Measurements from ENCODE around the gene CHN2. TPM values are rescaled to one million over a fixed set of nuclear protein-coding genes. Genes with fewer than 3 reads are reported as not detected.
"Not testable (repeated sequence)": the region's sequence is repeated elsewhere in the genome, so short reads cannot be mapped to it uniquely, and the experiment has no call there.

Gene CHN2
- total RNA-seq, 1 donor from 2014 or later, result 6.6 TPM

DNA sequence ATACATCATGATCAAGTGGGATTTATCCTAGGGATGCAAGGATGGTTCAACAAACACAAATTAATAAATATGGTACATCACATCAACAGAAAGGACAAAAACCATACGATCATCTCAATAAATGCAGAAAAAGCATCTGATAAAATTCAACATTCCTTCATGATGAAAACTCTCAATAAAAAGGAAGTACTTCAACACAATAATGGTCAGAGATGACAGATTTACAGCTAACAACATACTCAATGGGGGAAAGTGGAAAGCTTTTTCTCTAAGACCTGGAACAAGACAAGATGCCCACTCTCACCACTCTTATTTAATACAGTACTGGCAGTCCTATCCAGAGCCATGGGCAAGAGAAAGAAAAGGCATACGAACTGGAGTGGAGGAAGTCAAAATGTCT, 329.2 kb downstream of the CHN2 start:
- Mint-ChIP-seq H3K27ac (no peak overlapping the region), H3K4me3 (no peak overlapping the region), H3K27me3 (ENCODE audit: insufficient read depth, low read depth) (peaks cover 3% of the 10 kb centered on the region), H3K36me3 (no peaks in the 10 kb centered on the region), H3K4me1 (no peaks in the 10 kb centered on the region), H3K9me3 (peaks cover 16% of the 10 kb centered on the region)
- no peaks in the 10 kb centered on the region for H3K36me3 ChIP-seq
- no peak overlapping the region for H3K9ac ChIP-seq
- H3K4me1 ChIP-seq, result peaks cover 2% of the 10 kb centered on the region
- H3K4me3 ChIP-seq, result no peak overlapping the region
- H3K27ac ChIP-seq, result no peak overlapping the region
- H3K4me2 ChIP-seq, result no peak overlapping the region
- no peaks in the 10 kb centered on the region for H3K79me2 ChIP-seq (ENCODE audit: low read depth)
- H4K20me1 ChIP-seq (ENCODE audit: low read depth), result no peaks in the 10 kb centered on the region
- H3K9me3 ChIP-seq (ENCODE audit: low read depth), result no peaks in the 10 kb centered on the region
- TF ChIP-seq, protein P1, sequence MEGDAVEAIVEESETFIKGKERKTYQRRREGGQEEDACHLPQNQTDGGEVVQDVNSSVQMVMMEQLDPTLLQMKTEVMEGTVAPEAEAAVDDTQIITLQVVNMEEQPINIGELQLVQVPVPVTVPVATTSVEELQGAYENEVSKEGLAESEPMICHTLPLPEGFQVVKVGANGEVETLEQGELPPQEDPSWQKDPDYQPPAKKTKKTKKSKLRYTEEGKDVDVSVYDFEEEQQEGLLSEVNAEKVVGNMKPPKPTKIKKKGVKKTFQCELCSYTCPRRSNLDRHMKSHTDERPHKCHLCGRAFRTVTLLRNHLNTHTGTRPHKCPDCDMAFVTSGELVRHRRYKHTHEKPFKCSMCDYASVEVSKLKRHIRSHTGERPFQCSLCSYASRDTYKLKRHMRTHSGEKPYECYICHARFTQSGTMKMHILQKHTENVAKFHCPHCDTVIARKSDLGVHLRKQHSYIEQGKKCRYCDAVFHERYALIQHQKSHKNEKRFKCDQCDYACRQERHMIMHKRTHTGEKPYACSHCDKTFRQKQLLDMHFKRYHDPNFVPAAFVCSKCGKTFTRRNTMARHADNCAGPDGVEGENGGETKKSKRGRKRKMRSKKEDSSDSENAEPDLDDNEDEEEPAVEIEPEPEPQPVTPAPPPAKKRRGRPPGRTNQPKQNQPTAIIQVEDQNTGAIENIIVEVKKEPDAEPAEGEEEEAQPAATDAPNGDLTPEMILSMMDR (IDR thresholded peaks at IDR 0.05), result no peak
- TF ChIP-seq EZH2 (IDR thresholded peaks at IDR 0.05), result no peak
- no peak for TF ChIP-seq EZH2phosphoT487 (IDR thresholded peaks at IDR 0.05)
- no peaks in the 10 kb centered on the region for H3K27me3 ChIP-seq
- H3F3A ChIP-seq (ENCODE audit: low read depth), result no peaks in the 10 kb centered on the region
- no peak for DNase-seq (ENCODE audit: low spot score)
- H2AFZ ChIP-seq (replicated peaks), result no peak overlapping the region

DNA sequence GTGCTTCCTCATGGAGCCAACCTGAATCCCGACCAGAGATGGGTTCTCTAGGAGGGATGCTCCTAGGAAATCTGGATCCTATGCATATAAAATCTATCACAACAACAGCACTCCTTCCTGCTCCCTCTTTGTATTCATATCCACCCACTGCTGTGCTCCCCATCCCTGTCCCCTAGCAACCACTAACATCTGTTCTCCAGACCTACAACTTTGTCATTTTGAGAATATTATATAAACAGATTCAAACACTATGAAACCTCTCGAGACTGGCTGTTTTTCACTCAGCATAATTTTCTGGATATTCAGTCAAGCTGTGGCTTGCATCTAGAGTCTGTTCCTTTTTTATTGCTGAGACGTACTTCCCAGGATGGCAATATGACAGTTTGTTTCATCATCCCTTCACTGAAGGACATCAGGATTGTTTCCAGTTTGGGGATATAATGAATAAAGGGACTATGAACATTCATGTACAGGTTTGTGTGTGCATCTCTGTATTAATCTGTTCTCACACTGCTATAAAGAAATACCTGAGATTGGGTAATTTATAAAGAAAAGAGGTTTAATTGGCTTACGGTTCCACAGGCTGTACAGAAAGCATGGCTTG, 333.0 kb downstream of the CHN2 start:
- no peak overlapping the region for H3K27ac Mint-ChIP-seq
- no peaks in the 10 kb centered on the region for H3K36me3 Mint-ChIP-seq
- H3K4me1 Mint-ChIP-seq, result no peaks in the 10 kb centered on the region
- H3K27me3 Mint-ChIP-seq (ENCODE audit: insufficient read depth, low read depth), result peaks cover 4% of the 10 kb centered on the region
- no peaks in the 10 kb centered on the region for H3K36me3 ChIP-seq
- H3K9ac ChIP-seq, result no peak overlapping the region
- H3K4me3 ChIP-seq, result no peak overlapping the region
- no peaks in the 10 kb centered on the region for H3K9me3 ChIP-seq (ENCODE audit: low read depth)
- H3K79me2 ChIP-seq (ENCODE audit: low read depth), result no peaks in the 10 kb centered on the region
- no peak overlapping the region for H3K27ac ChIP-seq
- peaks cover 5% of the 10 kb centered on the region for H3K4me1 ChIP-seq
- H4K20me1 ChIP-seq (ENCODE audit: low read depth), result no peaks in the 10 kb centered on the region
- no peak overlapping the region for H3K4me2 ChIP-seq
- no peak overlapping the region for H3K4me3 Mint-ChIP-seq
- no peak overlapping the region for H2AFZ ChIP-seq (replicated peaks)
- no peaks in the 10 kb centered on the region for H3F3A ChIP-seq (ENCODE audit: low read depth)
- H3K9me3 Mint-ChIP-seq, result peaks cover 18% of the 10 kb centered on the region
- no peak for DNase-seq (ENCODE audit: low spot score)
- H3K27me3 ChIP-seq, result no peaks in the 10 kb centered on the region
- TF ChIP-seq EZH2 (IDR thresholded peaks at IDR 0.05) (no peak), EZH2phosphoT487 (IDR thresholded peaks at IDR 0.05) (no peak)
- TF ChIP-seq, protein P1 (IDR thresholded peaks at IDR 0.05), result no peak

DNA sequence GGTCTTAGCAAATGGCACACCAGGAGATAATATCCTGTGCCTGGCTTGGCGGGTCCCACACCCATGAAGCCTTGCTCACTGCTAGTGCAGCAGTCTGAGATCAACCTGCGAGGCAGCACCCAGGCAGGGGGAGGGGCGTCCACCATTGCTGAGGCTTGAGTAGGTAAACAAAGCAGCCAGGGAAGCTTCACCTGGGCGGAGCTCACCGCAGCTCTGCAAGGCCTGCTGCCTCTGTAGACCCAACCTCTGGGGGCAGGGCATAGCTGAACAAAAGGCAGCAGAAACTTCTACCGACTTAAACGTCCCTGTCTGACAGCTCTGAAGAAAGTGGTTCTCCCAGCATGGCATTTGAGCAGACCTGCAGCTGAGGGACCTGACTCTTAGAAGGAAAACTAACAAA, 334.0 kb downstream of the CHN2 start:
- not testable (repeated sequence) for DNase-seq (ENCODE audit: low spot score); H3K4me3 Mint-ChIP-seq; H3K27ac Mint-ChIP-seq; H3K27ac ChIP-seq; H4K20me1 ChIP-seq (ENCODE audit: low read depth); H3K79me2 ChIP-seq (ENCODE audit: low read depth); H3K36me3 ChIP-seq; H3F3A ChIP-seq (ENCODE audit: low read depth); H3K9me3 ChIP-seq (ENCODE audit: low read depth); H3K4me1 Mint-ChIP-seq; H3K4me2 ChIP-seq; H3K27me3 Mint-ChIP-seq (ENCODE audit: insufficient read depth, low read depth); H2AFZ ChIP-seq (replicated peaks); H3K4me3 ChIP-seq; H3K9ac ChIP-seq; H3K36me3 Mint-ChIP-seq; H3K27me3 ChIP-seq; H3K4me1 ChIP-seq
- H3K9me3 Mint-ChIP-seq, result peaks cover 20% of the 10 kb centered on the region

Other genes starting within 250 kb of the CHN2 start
- gene TRIL, start 236.4 kb upstream of the CHN2 start, total RNA-seq (ENCODE audit: low replicate concordance), result 8.5 and 14.3 TPM in 2 replicates
- gene CPVL, start 48.2 kb upstream of the CHN2 start, total RNA-seq (ENCODE audit: low replicate concordance), result 40.5 and 56.6 TPM in 2 replicates